Measurements from ENCODE around the gene IQCB1. TPM values are rescaled to one million over a fixed set of nuclear protein-coding genes. Genes with fewer than 3 reads are reported as not detected.
"Not testable (repeated sequence)": the region's sequence is repeated elsewhere in the genome, so short reads cannot be mapped to it uniquely, and the experiment has no call there.

IQCB1 gene
- total RNA-seq, 4 donors from 2014 or later, result 15.7 to 30.0 (median 21.8) TPM

GRCh38 chr3:121794264-121794983 lies 40.4 kb downstream of the IQCB1 start:
- Histone ChIP-seq H3K36me3 (peaks cover 0 to 31% (median 0%) of the 10 kb centered on the region in 3 donors), H3K4me3 (no peak overlapping the region), H3K4me1 (no peaks in the 10 kb centered on the region), H3K27me3 (no peaks in the 10 kb centered on the region), H3K9me3 (no peaks in the 10 kb centered on the region), H3K27ac (no peak overlapping the region)
- DNase-seq (ENCODE audit: low spot score in 2 of 2), result no peak
- TF ChIP-seq POLR2A (IDR thresholded peaks at IDR 0.05) (no peak), CTCF (IDR thresholded peaks at IDR 0.05) (no peak), EP300 (IDR thresholded peaks at IDR 0.05) (no peak)
- WGBS, 2 donors, result 87 to 91% methylated on average over 2 of the region's 2 CpGs

- TF ChIP-seq EP300 (IDR thresholded peaks at IDR 0.05) (no peak), POLR2A (IDR thresholded peaks at IDR 0.05) (no peak), CTCF (IDR thresholded peaks at IDR 0.05) (no peak)
- no peak for DNase-seq (ENCODE audit: low spot score in 2 of 2)
- Histone ChIP-seq H3K4me1 (no peaks in the 10 kb centered on the region), H3K27me3 (no peaks in the 10 kb centered on the region), H3K9me3 (no peaks in the 10 kb centered on the region), H3K27ac (no peak overlapping the region), H3K36me3 (peaks cover 0 to 39% (median 0%) of the 10 kb centered on the region in 3 donors), H3K4me3 (no peak overlapping the region)
- WGBS, 2 donors, result 94 to 98% methylated on average over 3 of the region's 3 CpGs
Measured at GRCh38 chr3:121793078-121793477, 41.8 kb downstream of the IQCB1 start.

- no peak overlapping the region for H3K27ac ChIP-seq
- H3K9me3 ChIP-seq, result no peaks in the 10 kb centered on the region
- no peak for TF ChIP-seq CTCF (IDR thresholded peaks at IDR 0.05)
- no peak for TF ChIP-seq EP300 (IDR thresholded peaks at IDR 0.05)
- no peak for TF ChIP-seq POLR2A (IDR thresholded peaks at IDR 0.05)
- no peaks in the 10 kb centered on the region for H3K27me3 ChIP-seq
- peaks cover 0 to 72% (median 3%) of the 10 kb centered on the region in 3 donors for H3K36me3 ChIP-seq
- no peak for DNase-seq (ENCODE audit: low spot score in 2 of 2)
- no peaks in the 10 kb centered on the region for H3K4me1 ChIP-seq
- 78 to 80% methylated on average over 2 of the region's 2 CpGs for WGBS, 2 donors
- H3K4me3 ChIP-seq, result no peak overlapping the region
Measured at GRCh38 chr3:121786485-121786884, 48.4 kb downstream of the IQCB1 start.

- not testable (repeated sequence) for H3K9me3 ChIP-seq; H3K27me3 ChIP-seq; H3K4me1 ChIP-seq; H3K4me3 ChIP-seq; H3K27ac ChIP-seq; DNase-seq (ENCODE audit: low spot score in 2 of 2)
- H3K36me3 ChIP-seq, result peaks cover 0 to 80% (median 12%) of the 10 kb centered on the region in 3 donors
- 76 to 80% methylated on average over 8 of the region's 8 CpGs for WGBS, 2 donors
Measured at GRCh38 chr3:121782784-121783183, 52.1 kb downstream of the IQCB1 start.

- Histone ChIP-seq H3K27me3 (no peaks in the 10 kb centered on the region), H3K27ac (no peak overlapping the region), H3K9me3 (no peaks in the 10 kb centered on the region), H3K4me1 (no peaks in the 10 kb centered on the region), H3K4me3 (no peak overlapping the region), H3K36me3 (peaks cover 0 to 81% (median 12%) of the 10 kb centered on the region in 3 donors)
- no peak for DNase-seq (ENCODE audit: low spot score in 2 of 2)
- TF ChIP-seq CTCF (IDR thresholded peaks at IDR 0.05), result no peak
- no peak for TF ChIP-seq EP300 (IDR thresholded peaks at IDR 0.05)
- no peak for TF ChIP-seq POLR2A (IDR thresholded peaks at IDR 0.05)
- 94 to 98% methylated on average over 7 of the region's 7 CpGs for WGBS, 2 donors
Measured at GRCh38 chr3:121781611-121782010, 53.2 kb downstream of the IQCB1 start.

GRCh38 chr3:121775095-121775494 lies 59.8 kb downstream of the IQCB1 start:
- H3K27ac ChIP-seq; H3K9me3 ChIP-seq; H3K4me3 ChIP-seq; H3K27me3 ChIP-seq; H3K4me1 ChIP-seq; DNase-seq (ENCODE audit: low spot score in 2 of 2): not testable (repeated sequence)
- peaks cover 2 to 99% (median 4%) of the 10 kb centered on the region in 3 donors for H3K36me3 ChIP-seq
- 96% methylated on average over 4 of the region's 4 CpGs for whole genome bisulfite sequencing, 2 donors
